ENCODE measurements around the gene CDH3. TPM values are rescaled to one million over a fixed set of nuclear protein-coding genes. Genes with fewer than 3 reads are reported as not detected.

Gene CDH3
- total and polyA plus RNA-seq, 2 experiments from 2014 or later: 78.0 to 210 TPM

DNA sequence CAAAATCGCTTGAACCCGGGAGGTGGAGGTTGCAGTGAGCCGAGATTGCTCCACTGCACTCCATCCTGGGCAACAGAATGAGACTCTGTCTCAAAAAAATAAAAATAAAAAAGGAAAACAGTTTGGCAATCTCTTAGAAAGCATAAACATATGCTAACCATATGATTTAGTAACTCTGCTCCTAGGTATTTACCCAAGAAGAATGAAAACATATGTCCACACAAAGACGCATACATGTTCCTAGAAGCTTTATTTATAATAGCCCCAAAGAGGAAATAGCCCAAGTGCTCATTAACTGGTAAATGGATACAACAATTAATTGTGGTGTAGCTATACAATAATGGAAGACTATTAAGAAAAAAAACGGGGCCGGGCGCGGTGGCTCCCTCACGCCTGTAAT lies 73.5 kb downstream of the CDH3 start (continued):
- TF ChIP-seq, protein P1, sequence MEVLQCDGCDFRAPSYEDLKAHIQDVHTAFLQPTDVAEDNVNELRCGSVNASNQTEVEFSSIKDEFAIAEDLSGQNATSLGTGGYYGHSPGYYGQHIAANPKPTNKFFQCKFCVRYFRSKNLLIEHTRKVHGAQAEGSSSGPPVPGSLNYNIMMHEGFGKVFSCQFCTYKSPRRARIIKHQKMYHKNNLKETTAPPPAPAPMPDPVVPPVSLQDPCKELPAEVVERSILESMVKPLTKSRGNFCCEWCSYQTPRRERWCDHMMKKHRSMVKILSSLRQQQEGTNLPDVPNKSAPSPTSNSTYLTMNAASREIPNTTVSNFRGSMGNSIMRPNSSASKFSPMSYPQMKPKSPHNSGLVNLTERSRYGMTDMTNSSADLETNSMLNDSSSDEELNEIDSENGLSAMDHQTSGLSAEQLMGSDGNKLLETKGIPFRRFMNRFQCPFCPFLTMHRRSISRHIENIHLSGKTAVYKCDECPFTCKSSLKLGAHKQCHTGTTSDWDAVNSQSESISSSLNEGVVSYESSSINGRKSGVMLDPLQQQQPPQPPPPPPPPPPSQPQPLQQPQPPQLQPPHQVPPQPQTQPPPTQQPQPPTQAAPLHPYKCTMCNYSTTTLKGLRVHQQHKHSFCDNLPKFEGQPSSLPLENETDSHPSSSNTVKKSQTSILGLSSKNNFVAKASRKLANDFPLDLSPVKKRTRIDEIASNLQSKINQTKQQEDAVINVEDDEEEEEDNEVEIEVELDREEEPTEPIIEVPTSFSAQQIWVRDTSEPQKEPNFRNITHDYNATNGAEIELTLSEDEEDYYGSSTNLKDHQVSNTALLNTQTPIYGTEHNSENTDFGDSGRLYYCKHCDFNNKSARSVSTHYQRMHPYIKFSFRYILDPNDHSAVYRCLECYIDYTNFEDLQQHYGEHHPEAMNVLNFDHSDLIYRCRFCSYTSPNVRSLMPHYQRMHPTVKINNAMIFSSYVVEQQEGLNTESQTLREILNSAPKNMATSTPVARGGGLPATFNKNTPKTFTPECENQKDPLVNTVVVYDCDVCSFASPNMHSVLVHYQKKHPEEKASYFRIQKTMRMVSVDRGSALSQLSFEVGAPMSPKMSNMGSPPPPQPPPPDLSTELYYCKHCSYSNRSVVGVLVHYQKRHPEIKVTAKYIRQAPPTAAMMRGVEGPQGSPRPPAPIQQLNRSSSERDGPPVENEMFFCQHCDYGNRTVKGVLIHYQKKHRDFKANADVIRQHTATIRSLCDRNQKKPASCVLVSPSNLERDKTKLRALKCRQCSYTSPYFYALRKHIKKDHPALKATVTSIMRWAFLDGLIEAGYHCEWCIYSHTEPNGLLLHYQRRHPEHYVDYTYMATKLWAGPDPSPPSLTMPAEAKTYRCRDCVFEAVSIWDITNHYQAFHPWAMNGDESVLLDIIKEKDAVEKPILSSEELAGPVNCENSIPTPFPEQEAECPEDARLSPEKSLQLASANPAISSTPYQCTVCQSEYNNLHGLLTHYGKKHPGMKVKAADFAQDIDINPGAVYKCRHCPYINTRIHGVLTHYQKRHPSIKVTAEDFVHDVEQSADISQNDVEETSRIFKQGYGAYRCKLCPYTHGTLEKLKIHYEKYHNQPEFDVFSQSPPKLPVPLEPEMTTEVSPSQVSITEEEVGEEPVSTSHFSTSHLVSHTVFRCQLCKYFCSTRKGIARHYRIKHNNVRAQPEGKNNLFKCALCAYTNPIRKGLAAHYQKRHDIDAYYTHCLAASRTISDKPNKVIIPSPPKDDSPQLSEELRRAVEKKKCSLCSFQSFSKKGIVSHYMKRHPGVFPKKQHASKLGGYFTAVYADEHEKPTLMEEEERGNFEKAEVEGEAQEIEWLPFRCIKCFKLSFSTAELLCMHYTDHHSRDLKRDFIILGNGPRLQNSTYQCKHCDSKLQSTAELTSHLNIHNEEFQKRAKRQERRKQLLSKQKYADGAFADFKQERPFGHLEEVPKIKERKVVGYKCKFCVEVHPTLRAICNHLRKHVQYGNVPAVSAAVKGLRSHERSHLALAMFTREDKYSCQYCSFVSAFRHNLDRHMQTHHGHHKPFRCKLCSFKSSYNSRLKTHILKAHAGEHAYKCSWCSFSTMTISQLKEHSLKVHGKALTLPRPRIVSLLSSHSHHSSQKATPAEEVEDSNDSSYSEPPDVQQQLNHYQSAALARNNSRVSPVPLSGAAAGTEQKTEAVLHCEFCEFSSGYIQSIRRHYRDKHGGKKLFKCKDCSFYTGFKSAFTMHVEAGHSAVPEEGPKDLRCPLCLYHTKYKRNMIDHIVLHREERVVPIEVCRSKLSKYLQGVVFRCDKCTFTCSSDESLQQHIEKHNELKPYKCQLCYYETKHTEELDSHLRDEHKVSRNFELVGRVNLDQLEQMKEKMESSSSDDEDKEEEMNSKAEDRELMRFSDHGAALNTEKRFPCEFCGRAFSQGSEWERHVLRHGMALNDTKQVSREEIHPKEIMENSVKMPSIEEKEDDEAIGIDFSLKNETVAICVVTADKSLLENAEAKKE (CRISPR knock-in tag; IDR thresholded peaks at IDR 0.05): no peak
- no peak for TF ChIP-seq NANOG (IDR thresholded peaks at IDR 0.05; ENCODE audit: borderline replicate concordance)
- no peak for TF ChIP-seq EZH2phosphoT487 (IDR thresholded peaks at IDR 0.05; ENCODE audit: unreplicated experiment)
- no peak for TF ChIP-seq STAT1 (IDR thresholded peaks at IDR 0.05; ENCODE audit: unreplicated experiment)

DNA sequence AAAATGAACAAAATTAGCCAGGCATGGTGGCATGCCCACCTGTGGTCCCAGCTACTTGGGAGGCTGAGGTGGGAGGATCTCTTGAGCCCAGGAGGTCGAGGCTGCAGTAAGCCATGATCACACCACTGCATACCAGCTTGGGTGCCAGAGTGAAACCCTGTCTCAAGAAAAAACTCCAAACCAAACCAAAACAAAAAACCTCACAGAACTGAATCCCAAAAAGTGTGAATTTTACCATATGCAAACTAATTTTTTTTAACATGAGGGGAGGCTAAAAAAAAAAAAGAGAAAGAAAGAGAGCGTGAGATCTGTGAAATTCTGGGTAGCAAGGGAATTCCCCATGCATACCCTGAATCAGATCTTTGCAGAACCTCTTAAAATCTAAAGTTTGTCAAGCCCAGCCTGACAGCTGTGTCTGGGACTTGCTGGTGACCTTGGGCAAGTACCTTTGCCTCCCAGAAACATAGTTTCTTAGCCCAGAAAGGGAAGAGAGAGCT lies 74.9 kb downstream of the CDH3 start:
- Histone ChIP-seq H3K27ac (ENCODE audit: low read depth) (no peak overlapping the region), H3K36me3 (ENCODE audit: insufficient read depth) (no peaks in the 10 kb centered on the region), H2AFZ (no peak overlapping the region), H3K27me3 (ENCODE audit: insufficient read depth) (no peaks in the 10 kb centered on the region), H3F3A (replicated peaks; ENCODE audit: low read depth) (no peaks in the 10 kb centered on the region), H3K9me2 (ENCODE audit: insufficient read depth) (no peaks in the 10 kb centered on the region; the same call in 1 of the 2 replicates), H3K4me3 (no peak overlapping the region), H4K20me1 (replicated peaks; ENCODE audit: insufficient read depth) (no peaks in the 10 kb centered on the region), H3K4me2 (no peak overlapping the region), H3K4me1 (ENCODE audit: insufficient read depth) (peaks cover 7% of the 10 kb centered on the region; the same call in 1 of the 2 replicates), H3K79me2 (replicated peaks; ENCODE audit: insufficient read depth) (no peaks in the 10 kb centered on the region)
- H3K36me3 Mint-ChIP-seq (ENCODE audit: low read depth): no peaks in the 10 kb centered on the region; the same call in 2 of the 3 replicates
- peaks cover 7% of the 10 kb centered on the region for H3K4me1 Mint-ChIP-seq
- ATAC-seq: no peak
- H3K27ac Mint-ChIP-seq: no peak overlapping the region
- H3K4me3 Mint-ChIP-seq: no peak overlapping the region
- TF ChIP-seq, protein P2, sequence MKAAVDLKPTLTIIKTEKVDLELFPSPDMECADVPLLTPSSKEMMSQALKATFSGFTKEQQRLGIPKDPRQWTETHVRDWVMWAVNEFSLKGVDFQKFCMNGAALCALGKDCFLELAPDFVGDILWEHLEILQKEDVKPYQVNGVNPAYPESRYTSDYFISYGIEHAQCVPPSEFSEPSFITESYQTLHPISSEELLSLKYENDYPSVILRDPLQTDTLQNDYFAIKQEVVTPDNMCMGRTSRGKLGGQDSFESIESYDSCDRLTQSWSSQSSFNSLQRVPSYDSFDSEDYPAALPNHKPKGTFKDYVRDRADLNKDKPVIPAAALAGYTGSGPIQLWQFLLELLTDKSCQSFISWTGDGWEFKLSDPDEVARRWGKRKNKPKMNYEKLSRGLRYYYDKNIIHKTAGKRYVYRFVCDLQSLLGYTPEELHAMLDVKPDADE (IDR thresholded peaks at IDR 0.05): no peak
- TF ChIP-seq ZNF331 (CRISPR knock-in tag; IDR thresholded peaks at IDR 0.05; ENCODE audit: low read depth): no peak
- TF ChIP-seq, protein P3, sequence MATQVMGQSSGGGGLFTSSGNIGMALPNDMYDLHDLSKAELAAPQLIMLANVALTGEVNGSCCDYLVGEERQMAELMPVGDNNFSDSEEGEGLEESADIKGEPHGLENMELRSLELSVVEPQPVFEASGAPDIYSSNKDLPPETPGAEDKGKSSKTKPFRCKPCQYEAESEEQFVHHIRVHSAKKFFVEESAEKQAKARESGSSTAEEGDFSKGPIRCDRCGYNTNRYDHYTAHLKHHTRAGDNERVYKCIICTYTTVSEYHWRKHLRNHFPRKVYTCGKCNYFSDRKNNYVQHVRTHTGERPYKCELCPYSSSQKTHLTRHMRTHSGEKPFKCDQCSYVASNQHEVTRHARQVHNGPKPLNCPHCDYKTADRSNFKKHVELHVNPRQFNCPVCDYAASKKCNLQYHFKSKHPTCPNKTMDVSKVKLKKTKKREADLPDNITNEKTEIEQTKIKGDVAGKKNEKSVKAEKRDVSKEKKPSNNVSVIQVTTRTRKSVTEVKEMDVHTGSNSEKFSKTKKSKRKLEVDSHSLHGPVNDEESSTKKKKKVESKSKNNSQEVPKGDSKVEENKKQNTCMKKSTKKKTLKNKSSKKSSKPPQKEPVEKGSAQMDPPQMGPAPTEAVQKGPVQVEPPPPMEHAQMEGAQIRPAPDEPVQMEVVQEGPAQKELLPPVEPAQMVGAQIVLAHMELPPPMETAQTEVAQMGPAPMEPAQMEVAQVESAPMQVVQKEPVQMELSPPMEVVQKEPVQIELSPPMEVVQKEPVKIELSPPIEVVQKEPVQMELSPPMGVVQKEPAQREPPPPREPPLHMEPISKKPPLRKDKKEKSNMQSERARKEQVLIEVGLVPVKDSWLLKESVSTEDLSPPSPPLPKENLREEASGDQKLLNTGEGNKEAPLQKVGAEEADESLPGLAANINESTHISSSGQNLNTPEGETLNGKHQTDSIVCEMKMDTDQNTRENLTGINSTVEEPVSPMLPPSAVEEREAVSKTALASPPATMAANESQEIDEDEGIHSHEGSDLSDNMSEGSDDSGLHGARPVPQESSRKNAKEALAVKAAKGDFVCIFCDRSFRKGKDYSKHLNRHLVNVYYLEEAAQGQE (IDR thresholded peaks at IDR 0.05; ENCODE audit: unreplicated experiment): no peak
- no peak for TF ChIP-seq CREB1 (CRISPR knock-in tag; IDR thresholded peaks at IDR 0.05; ENCODE audit: low read depth)
- TF ChIP-seq EZH2 (IDR thresholded peaks at IDR 0.05; ENCODE audit: low read depth, unreplicated experiment): no peak
- no peak for TF ChIP-seq POLR2AphosphoS5 (IDR thresholded peaks at IDR 0.05; ENCODE audit: low read depth)
- TF ChIP-seq, protein P4, sequence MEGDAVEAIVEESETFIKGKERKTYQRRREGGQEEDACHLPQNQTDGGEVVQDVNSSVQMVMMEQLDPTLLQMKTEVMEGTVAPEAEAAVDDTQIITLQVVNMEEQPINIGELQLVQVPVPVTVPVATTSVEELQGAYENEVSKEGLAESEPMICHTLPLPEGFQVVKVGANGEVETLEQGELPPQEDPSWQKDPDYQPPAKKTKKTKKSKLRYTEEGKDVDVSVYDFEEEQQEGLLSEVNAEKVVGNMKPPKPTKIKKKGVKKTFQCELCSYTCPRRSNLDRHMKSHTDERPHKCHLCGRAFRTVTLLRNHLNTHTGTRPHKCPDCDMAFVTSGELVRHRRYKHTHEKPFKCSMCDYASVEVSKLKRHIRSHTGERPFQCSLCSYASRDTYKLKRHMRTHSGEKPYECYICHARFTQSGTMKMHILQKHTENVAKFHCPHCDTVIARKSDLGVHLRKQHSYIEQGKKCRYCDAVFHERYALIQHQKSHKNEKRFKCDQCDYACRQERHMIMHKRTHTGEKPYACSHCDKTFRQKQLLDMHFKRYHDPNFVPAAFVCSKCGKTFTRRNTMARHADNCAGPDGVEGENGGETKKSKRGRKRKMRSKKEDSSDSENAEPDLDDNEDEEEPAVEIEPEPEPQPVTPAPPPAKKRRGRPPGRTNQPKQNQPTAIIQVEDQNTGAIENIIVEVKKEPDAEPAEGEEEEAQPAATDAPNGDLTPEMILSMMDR (conservative IDR thresholded peaks at IDR 0.05; ENCODE audit: low read depth in 2 of 2): no peak
- TF ChIP-seq JUNB (IDR thresholded peaks at IDR 0.05; ENCODE audit: unreplicated experiment): no peak
- TF ChIP-seq STAT1 (IDR thresholded peaks at IDR 0.05; ENCODE audit: unreplicated experiment): no peak
- TF ChIP-seq EZH2phosphoT487 (IDR thresholded peaks at IDR 0.05; ENCODE audit: unreplicated experiment): no peak
- no peak for DNase-seq (ENCODE audit: low spot score)
- peaks cover 5% of the 10 kb centered on the region for H3K27me3 Mint-ChIP-seq (ENCODE audit: insufficient read depth, low read depth, poor library complexity)
- H3K9me3 Mint-ChIP-seq: peaks cover 3% of the 10 kb centered on the region; the same call in 1 of the 3 replicates

Measured in GM23338 (cell line).